Measurements from ENCODE around the gene TARDBP. TPM values are rescaled to one million over a fixed set of nuclear protein-coding genes. Genes with fewer than 3 reads are reported as not detected.

The TARDBP gene
- polyA plus RNA-seq, 3 donors: 49.4 to 79.5 (median 61.4) TPM

- intact Hi-C loops (cut with micrococcal nuclease): no loop called here
- H3K4me1 ChIP-seq (ENCODE audit: control insufficient read depth in 1 of 2, insufficient read depth in 2 of 2, low read length in 2 of 2): no peaks in the 10 kb centered on the region
- no CpG with 5 or more reads among the region's 3 CpGs for WGBS (ENCODE audit: insufficient coverage)
- no peak overlapping the region for H2AFZ ChIP-seq (ENCODE audit: insufficient read depth, low read depth, low read length, poor library complexity, severe bottlenecking)
- no peaks in the 10 kb centered on the region for H3K9me3 Mint-ChIP-seq
- H3K27me3 Mint-ChIP-seq (ENCODE audit: low read depth in 3 of 3): peaks cover 0 to 2% (median 1%) of the 10 kb centered on the region in 3 donors
- no peaks in the 10 kb centered on the region for H3K4me1 Mint-ChIP-seq
- H3K4me3 ChIP-seq (replicated peaks in 1 of 3; ENCODE audit: low read depth in 2 of 3, low read length in 3 of 3): no peak overlapping the region
- H3K27ac Mint-ChIP-seq: peak overlapping the region in 2 of 7 donors; percentile 62 to 63
- no peaks in the 10 kb centered on the region for H3K27me3 ChIP-seq (ENCODE audit: control insufficient read depth in 2 of 2, insufficient read depth in 2 of 2, low read length in 2 of 2)
- no peak overlapping the region for H3K4me2 ChIP-seq (replicated peaks; ENCODE audit: extremely low read depth, low read length, poor library complexity, severe bottlenecking)
- no peaks in the 10 kb centered on the region for H3K79me2 ChIP-seq (ENCODE audit: insufficient read depth, low read length)
- peaks cover 47 to 60% of the 10 kb centered on the region in 2 donors for H3K36me3 ChIP-seq (replicated peaks in 1 of 2; ENCODE audit: control insufficient read depth in 1 of 2, insufficient read depth in 2 of 2, low read length in 2 of 2)
- no peak overlapping the region for H3K9ac ChIP-seq (ENCODE audit: insufficient read depth, low read length, poor library complexity, severe bottlenecking)
- no peaks in the 10 kb centered on the region for H3K9me3 ChIP-seq (replicated peaks in 1 of 2; ENCODE audit: control insufficient read depth in 1 of 2, insufficient read depth in 1 of 2, low read length in 2 of 2)
- no peak overlapping the region for H3K4me3 Mint-ChIP-seq
- TF ChIP-seq, protein P1, sequence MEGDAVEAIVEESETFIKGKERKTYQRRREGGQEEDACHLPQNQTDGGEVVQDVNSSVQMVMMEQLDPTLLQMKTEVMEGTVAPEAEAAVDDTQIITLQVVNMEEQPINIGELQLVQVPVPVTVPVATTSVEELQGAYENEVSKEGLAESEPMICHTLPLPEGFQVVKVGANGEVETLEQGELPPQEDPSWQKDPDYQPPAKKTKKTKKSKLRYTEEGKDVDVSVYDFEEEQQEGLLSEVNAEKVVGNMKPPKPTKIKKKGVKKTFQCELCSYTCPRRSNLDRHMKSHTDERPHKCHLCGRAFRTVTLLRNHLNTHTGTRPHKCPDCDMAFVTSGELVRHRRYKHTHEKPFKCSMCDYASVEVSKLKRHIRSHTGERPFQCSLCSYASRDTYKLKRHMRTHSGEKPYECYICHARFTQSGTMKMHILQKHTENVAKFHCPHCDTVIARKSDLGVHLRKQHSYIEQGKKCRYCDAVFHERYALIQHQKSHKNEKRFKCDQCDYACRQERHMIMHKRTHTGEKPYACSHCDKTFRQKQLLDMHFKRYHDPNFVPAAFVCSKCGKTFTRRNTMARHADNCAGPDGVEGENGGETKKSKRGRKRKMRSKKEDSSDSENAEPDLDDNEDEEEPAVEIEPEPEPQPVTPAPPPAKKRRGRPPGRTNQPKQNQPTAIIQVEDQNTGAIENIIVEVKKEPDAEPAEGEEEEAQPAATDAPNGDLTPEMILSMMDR (IDR thresholded peaks at IDR 0.05): no peak
- H3K36me3 Mint-ChIP-seq: peaks cover 50 to 63% of the 10 kb centered on the region in 2 donors
- no peak overlapping the region for H3K27ac ChIP-seq (ENCODE audit: low read depth in 1 of 2, low read length in 2 of 2)
- no peak for DNase-seq
- peaks cover 59% of the 10 kb centered on the region for H4K20me1 ChIP-seq (ENCODE audit: insufficient read depth, low read length)
These were observed 15.6 kb downstream of the TARDBP start for GRCh38 chr1:11028018-11028417.

- DNase-seq: no peak
- Histone ChIP-seq H3K79me2 (ENCODE audit: insufficient read depth, low read length) (no peaks in the 10 kb centered on the region), H3K27ac (ENCODE audit: low read depth in 1 of 2, low read length in 2 of 2) (no peak overlapping the region), H4K20me1 (ENCODE audit: insufficient read depth, low read length) (peaks cover 32% of the 10 kb centered on the region), H3K9ac (ENCODE audit: insufficient read depth, low read length, poor library complexity, severe bottlenecking) (no peak overlapping the region), H3K36me3 (replicated peaks in 1 of 2; ENCODE audit: control insufficient read depth in 1 of 2, insufficient read depth in 2 of 2, low read length in 2 of 2) (peaks cover 18 to 31% of the 10 kb centered on the region in 2 donors), H3K4me2 (replicated peaks; ENCODE audit: extremely low read depth, low read length, poor library complexity, severe bottlenecking) (no peak overlapping the region), H2AFZ (ENCODE audit: insufficient read depth, low read depth, low read length, poor library complexity, severe bottlenecking) (no peak overlapping the region), H3K4me3 (replicated peaks in 1 of 3; ENCODE audit: low read depth in 2 of 3, low read length in 3 of 3) (no peak overlapping the region), H3K4me1 (ENCODE audit: control insufficient read depth in 1 of 2, insufficient read depth in 2 of 2, low read length in 2 of 2) (no peaks in the 10 kb centered on the region), H3K27me3 (ENCODE audit: control insufficient read depth in 2 of 2, insufficient read depth in 2 of 2, low read length in 2 of 2) (no peaks in the 10 kb centered on the region), H3K9me3 (replicated peaks in 1 of 2; ENCODE audit: control insufficient read depth in 1 of 2, insufficient read depth in 1 of 2, low read length in 2 of 2) (no peaks in the 10 kb centered on the region)
- 100% methylated on average over 2 of the region's 9 CpGs for WGBS (ENCODE audit: insufficient coverage)
- TF ChIP-seq, protein P1 (IDR thresholded peaks at IDR 0.05): no peak
- H3K27ac Mint-ChIP-seq: no peak overlapping the region
- H3K36me3 Mint-ChIP-seq: peaks cover 23 to 37% of the 10 kb centered on the region in 2 donors
- intact Hi-C loops (cut with micrococcal nuclease): loop anchor here in 1 of 2 donors (10.0 kb wide), 1 partner anchor 614 kb away; no protein-coding TSS in a partner anchor
- H3K4me3 Mint-ChIP-seq: no peak overlapping the region
- no peaks in the 10 kb centered on the region for H3K9me3 Mint-ChIP-seq
- no peaks in the 10 kb centered on the region for H3K4me1 Mint-ChIP-seq
- H3K27me3 Mint-ChIP-seq (ENCODE audit: low read depth in 3 of 3): peaks cover 0 to 3% (median 1%) of the 10 kb centered on the region in 3 donors
These were observed 18.4 kb downstream of the TARDBP start for GRCh38 chr1:11030865-11031264.

Measured in CD14-positive monocyte (primary cell).